ENCODE results near the gene MTOR.

DNA sequence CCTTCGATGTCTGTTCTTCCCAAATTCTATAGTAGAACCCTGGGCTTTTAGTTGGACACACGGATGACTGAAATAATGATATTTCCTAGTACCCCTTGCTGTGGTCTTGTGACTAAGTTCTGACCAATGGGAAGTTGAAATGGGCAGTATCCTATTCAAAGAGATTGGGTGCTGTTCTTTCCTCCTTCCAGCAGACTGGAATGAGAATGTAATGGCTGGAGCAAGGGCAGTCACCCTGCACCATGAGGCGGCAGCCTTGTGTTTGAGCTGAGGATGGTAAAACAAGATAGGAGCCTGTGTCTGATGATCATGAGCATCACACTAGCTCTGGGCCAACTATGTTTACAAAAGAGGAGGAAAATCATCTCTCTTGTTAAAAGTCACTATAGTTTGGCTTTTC is 197.4 kb downstream of the MTOR start:
- no peak for TF ChIP-seq EZH2 (IDR thresholded peaks at IDR 0.05; ENCODE audit: borderline replicate concordance, insufficient read depth, low read depth, low read length, poor library complexity, severe bottlenecking)
- TF ChIP-seq, protein P1, sequence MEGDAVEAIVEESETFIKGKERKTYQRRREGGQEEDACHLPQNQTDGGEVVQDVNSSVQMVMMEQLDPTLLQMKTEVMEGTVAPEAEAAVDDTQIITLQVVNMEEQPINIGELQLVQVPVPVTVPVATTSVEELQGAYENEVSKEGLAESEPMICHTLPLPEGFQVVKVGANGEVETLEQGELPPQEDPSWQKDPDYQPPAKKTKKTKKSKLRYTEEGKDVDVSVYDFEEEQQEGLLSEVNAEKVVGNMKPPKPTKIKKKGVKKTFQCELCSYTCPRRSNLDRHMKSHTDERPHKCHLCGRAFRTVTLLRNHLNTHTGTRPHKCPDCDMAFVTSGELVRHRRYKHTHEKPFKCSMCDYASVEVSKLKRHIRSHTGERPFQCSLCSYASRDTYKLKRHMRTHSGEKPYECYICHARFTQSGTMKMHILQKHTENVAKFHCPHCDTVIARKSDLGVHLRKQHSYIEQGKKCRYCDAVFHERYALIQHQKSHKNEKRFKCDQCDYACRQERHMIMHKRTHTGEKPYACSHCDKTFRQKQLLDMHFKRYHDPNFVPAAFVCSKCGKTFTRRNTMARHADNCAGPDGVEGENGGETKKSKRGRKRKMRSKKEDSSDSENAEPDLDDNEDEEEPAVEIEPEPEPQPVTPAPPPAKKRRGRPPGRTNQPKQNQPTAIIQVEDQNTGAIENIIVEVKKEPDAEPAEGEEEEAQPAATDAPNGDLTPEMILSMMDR (IDR thresholded peaks at IDR 0.05), result no peak
